DOHH2 (cell line): ENCODE results near the gene MOK.

Experiments used
- EZH2phosphoT487 ChIP-seq: fragments of 200-600 bp; sonication (generic); IDR thresholded peaks from 2 replicates; pipeline ENCODE4 v1.6.1; 2017; ENCODE audit warnings: borderline replicate concordance, mild to moderate bottlenecking, antibody characterized with exemption, low read length, moderate library complexity, mixed read lengths
- TF ChIP-seq, protein P1 (sequence below): fragments of 200-600 bp; sonication (generic); IDR thresholded peaks from one replicate; pipeline ENCODE4 v1.5.1; 2014; ENCODE audit warnings: antibody characterized with exemption, mild to moderate bottlenecking, low read depth, low read length; ENCODE audit not compliant: poor library complexity, severe bottlenecking

DNA sequence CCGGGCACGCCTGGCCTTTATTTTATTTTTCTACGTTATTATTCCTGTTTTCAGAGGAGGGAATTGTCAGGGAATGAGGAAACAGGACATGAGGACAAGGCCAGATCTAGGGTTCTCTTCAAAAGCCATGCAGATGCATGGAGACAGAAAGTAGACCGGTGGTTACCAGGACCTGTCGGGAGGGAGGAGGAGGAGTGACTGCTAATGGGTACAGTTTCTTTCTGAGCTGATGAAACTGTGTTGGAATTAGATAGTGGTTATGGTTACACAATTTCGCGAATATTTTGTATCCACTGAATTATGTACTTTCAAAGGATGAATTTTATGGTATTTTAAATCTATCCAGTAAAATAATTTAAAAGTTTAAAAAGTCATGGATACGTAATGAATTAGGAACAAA is 25.8 kb upstream of the MOK start:
- TF ChIP-seq, protein P1, sequence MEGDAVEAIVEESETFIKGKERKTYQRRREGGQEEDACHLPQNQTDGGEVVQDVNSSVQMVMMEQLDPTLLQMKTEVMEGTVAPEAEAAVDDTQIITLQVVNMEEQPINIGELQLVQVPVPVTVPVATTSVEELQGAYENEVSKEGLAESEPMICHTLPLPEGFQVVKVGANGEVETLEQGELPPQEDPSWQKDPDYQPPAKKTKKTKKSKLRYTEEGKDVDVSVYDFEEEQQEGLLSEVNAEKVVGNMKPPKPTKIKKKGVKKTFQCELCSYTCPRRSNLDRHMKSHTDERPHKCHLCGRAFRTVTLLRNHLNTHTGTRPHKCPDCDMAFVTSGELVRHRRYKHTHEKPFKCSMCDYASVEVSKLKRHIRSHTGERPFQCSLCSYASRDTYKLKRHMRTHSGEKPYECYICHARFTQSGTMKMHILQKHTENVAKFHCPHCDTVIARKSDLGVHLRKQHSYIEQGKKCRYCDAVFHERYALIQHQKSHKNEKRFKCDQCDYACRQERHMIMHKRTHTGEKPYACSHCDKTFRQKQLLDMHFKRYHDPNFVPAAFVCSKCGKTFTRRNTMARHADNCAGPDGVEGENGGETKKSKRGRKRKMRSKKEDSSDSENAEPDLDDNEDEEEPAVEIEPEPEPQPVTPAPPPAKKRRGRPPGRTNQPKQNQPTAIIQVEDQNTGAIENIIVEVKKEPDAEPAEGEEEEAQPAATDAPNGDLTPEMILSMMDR = no peak
- no peak for TF ChIP-seq EZH2phosphoT487
